GM19328 (cell line): ENCODE measurements around the gene MVD.
"Not testable (repeated sequence)": the region's sequence is repeated elsewhere in the genome, so short reads cannot be mapped to it uniquely, and the experiment has no call there.

ENCODE experiments used
- ATAC-seq: cut with Tn5 transposase; IDR thresholded peaks from one replicate; pipeline ENCODE4 v1.9.1; 2021; ENCODE audit warnings: mild to moderate bottlenecking, moderate library complexity; ENCODE audit not compliant: unreplicated experiment

Gene MVD

DNA sequence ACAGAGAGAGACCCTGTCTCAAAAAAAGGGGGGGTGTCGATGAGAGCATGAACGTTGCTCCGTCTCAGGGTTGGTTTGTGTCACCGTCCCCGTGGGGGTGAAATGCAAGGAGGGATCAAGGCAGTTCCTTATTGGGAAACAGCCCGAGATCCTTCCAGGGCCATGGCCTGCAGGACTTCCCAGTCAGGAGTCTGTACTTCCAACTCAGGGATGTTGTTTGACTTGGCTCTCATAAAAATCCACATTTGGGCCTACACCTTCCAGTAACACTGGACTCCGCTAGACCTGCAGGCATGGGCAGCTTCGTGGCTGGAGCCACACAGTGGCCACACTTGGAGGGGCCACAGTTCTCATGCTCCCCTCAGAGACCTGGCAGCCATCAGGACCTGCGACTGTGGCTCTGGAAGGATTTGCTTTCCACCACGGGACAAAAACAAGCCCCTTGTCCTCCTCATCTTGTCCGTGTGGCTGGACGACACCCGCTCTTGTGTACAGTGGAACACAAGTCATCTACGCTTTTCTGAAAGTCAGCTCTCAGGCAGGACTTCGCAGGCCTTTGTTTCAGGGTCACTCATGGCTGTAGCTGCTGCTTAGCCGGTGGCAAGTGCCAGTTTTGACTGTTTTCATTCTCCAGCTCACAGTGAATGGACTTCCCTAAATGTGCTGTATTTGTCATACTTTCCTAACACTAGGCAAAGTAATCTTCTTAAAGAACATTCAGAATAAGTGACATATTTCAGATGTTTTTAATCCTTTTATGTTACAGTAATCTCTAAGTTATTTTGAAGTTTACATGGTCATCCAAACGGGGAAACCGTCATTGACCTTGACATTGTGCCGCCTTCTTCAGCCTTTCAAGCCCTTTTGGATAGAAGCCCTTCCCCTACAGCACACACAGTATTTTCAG is 48.7 kb downstream of the MVD start:
- ATAC-seq = no peak

DNA sequence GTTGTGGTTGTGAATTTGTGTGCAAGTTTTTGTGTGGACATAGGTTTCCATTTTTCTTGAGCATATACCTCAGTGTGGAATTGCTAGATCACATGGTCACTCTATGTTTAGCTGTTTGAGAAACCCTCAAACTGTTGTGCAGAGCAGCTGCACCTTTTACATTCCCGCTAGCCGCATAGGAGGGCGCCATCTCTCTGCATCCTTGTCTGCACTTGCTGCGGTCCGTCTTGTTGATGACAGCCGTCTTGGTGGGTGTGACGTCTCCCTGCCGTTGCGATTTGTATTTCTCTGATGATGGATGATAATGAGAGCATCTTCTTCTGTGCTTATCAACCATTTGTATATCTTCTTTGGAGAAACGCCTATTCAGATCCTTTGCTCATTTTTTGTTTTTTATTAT is 49.6 kb downstream of the MVD start:
- no peak for ATAC-seq

DNA sequence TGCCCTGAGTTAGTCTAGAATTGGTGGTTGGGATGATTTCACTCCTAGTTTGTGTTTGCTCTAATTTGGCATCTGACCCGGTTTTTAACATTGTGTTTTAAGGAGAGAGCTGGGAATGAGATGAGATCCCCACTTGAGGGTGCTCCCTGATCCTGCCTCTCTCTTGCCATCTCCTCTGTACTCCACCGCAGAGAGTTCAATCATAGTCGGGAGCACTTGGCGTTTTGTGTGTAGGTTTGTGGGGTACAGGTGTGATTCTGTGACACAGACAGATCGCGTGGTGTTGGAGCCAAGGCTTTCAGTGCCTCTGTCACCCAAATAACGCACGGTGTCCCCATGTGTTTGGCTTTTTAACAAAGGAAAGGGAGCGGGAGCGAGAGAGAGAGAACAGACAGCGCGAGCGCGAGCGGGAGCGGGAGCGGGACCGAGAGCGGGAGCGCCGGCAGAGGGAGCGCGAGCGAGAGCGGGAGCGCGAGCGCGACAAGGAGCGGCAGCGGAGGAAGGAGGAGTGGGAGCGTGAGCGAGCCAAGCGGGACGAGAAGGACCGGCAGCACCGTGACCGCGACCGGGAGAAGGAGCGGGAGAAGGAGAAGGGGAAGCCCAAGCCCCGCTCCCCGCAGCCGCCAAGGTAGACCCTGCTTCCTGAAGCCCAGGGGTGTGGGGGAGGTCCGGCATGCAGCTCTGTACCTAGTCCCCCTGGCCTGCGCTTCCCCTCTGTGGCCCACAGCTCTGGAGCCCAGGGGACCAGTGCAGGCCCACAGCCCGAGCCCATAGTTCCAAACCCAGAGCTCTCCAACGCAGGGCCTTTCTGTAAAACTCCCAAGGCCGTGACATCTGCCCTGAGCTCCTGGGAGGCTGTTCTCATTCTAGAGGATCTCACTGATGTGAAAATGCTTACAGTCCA is 51.7 kb downstream of the MVD start:
- ATAC-seq = no peak

DNA sequence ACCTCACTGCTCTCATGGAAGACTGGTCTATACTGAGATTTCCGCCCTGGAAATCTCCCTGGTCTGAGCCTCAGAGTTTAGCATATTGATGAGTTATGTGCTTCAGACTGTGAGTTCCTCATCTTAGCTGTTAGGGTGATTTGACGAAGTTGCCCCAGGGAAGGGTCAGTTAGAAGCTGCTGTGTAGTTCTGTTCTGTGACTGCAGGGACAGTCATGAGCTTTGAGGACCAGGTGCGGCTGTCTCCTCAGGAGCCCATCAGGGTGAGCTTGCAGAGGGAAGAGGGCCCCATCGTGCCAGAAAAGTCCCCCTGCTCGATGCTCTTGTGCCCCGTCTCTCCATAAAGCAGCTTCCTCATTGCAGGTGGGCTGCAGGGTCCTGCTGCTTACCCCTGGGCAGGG is 52.8 kb downstream of the MVD start:
- ATAC-seq = no peak

DNA sequence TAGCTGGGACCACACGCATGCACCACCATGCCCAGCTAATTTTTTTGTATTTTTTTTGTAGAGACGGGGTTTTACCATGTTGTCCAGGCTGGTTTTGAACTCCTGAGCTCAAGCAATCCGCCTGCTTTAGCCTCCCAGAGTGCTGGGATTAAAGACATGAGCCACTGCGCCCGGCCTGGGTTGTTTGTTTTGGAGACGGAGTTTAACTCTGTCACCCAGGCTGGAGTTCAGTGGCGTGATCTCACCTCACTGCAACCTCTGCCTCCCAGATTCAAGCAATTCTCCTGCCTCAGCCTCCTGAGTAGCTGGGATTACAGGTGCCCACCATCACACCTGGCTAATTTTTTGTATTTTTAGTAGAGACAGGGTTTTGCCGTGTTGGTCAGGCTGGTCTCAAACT is 53.5 kb downstream of the MVD start:
- not testable (repeated sequence) for ATAC-seq

DNA sequence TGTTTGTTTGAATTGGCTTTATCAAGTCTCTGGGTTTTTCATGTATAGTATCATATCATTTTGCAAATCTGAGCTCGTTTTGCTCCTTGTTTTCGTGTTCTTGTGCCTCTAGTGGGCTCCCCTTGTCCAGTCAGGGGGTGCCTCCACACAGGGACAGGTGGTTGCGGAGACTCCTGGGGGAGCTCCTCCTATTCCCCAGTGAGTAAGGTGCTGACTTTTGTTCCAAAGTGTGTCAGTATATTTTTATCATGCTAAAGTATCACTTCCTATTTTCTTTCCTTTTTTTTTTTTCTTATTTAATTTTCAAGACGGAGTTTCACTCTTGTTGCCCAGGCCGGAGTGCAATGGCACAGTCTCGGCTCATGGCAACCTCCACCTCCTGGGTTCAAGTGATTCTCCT is 54.8 kb downstream of the MVD start:
- no peak for ATAC-seq

DNA sequence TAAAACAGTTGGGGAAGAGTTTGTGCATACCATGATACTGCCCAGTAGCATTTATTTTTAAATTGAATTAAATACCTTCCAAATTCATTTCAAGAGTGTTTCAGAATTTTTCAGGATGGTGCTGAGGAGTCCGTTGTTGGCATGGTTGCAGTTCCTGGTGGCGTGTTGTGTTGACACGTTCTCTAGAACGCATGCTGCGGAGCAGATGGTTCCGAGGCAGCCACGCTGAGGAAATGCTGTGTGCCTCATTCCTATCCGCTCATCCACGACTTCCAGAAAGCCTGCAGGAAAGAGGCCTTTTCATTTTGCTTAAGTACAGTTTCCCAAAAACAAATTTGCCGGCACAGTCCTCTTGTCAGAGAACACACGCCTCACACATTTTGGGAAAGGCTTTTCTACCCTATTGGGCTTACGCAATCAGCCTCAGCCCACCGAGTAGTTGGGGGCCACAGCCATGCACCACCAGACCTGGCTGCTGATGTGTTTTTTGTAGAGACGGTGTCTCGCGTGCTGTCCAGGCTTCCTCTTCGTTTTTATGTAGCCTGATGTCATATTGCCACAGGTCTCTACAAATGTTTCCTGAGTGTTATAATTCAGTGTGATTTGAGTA is 56.6 kb downstream of the MVD start:
- ATAC-seq = no peak

DNA sequence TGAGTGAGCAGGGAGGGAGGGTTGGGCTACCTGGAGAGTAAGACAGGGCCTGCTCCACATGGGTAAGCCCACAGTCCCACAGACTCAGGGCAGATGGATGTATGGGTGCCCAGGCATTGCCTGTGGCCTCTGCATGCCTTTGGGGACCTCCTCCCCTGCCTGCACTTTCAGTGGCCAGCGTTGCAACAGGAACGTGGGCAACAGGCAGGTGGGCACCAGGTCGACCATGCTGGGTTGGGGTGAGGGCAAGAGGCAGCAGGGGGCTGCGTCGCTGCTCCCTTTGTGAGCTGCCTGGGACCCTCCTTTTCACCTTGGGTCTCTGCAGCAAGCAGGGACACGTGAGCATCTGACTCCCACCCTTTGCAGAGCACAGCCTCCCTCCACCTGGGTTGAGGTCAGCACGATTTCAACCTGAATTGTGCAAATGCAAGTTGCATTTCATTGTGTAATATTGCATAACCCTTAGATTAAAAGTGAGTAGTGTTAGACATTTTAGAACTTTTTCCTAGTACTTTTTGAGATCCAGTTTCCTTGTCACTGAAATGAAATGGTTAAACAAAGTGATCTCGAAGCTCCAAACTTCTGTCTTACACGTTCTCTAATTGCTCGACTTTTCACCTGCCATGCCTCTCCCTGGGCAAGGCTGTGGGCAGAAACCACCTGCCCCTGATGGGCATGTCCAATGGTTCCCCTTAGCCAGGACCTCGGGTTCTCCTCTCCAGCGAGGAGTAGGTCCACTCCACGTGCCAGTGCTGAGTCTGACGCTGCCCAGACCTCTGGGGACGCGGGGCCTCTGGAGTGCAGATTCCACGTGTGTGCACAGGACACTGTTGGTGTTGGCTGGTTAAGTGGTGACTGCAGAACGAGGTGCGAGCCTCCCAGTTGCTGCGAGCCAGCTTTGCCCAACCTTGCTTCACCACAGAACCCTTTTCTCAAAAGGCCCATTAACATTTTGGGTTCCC is 57.4 kb downstream of the MVD start:
- ATAC-seq = no peak

DNA sequence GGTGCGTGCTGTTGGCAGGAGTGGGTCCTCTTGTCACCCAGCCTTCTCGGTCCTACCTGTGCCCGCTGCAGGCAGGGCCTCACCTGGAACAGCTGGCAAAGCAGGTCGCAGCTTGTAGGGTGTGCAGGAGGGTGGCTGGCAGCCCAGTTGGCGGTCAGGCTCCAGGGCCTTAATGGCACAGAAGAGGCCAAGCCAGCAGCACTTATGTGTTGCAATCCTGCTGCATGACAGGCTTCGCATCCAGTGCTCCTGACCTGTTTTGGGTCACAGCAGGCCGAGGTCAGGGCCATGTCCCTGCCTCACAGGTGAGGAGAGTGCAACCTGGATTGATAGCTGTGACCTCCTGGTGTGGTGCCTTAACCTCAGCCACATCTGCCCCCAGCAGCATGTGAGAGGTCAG is 60.8 kb downstream of the MVD start:
- ATAC-seq = no peak
